ENCODE measurements around the gene OST4. TPM values are rescaled to one million over a fixed set of nuclear protein-coding genes. Genes with fewer than 3 reads are reported as not detected.

OST4 gene
- polyA plus RNA-seq, 1 donor (not counting 4 experiments of a cell fraction or from before 2014, with no cell fraction given): 393 TPM

- Histone ChIP-seq H4K20me1 (ENCODE audit: control insufficient read depth, extremely low read depth, insufficient read depth, low read length) (peaks cover 4% of the 10 kb centered on the region), H3K4me1 (ENCODE audit: control insufficient read depth, extremely low read depth, insufficient read depth, low read length) (peaks cover 4% of the 10 kb centered on the region), H3K9me3 (ENCODE audit: control insufficient read depth, low read depth, low read length) (no peaks in the 10 kb centered on the region), H2AFZ (ENCODE audit: control insufficient read depth, low read length) (no peak overlapping the region), H3K79me2 (ENCODE audit: control insufficient read depth, insufficient read depth, low read length) (no peaks in the 10 kb centered on the region), H3K27ac (ENCODE audit: control insufficient read depth, insufficient read depth, low read length) (no peak overlapping the region), H3K4me3 (ENCODE audit: control insufficient read depth in 2 of 3, extremely low read depth in 1 of 3, insufficient read depth in 2 of 3, low read depth in 1 of 3, low read length in 3 of 3) (no peak overlapping the region), H3K9ac (ENCODE audit: control insufficient read depth, extremely low read depth, insufficient read depth, low read length) (no peak overlapping the region), H3K4me2 (ENCODE audit: control insufficient read depth, extremely low read depth, insufficient read depth, low read depth, low read length) (no peak overlapping the region), H3K9me1 (ENCODE audit: control insufficient read depth, extremely low read depth, insufficient read depth, low read length) (no peaks in the 10 kb centered on the region), H3K36me3 (ENCODE audit: control insufficient read depth in 2 of 2, extremely low read depth in 1 of 2, insufficient read depth in 2 of 2, low read length in 2 of 2) (no peaks in the 10 kb centered on the region), H3K27me3 (ENCODE audit: control insufficient read depth, extremely low read depth, insufficient read depth, low read length) (no peaks in the 10 kb centered on the region)
- dilution Hi-C loops (cut with MboI; ENCODE audit: extremely low pct_ligation_motif_present, low sequenced_read_pairs): no loop called here
- FAIRE-seq (no peak), DNase-seq (ENCODE audit: low read depth, low spot score) (no peak)
- TF ChIP-seq EZH2 (IDR thresholded peaks at IDR 0.05; ENCODE audit: low read length): no peak
- no peak for TF ChIP-seq CTCF (optimal IDR thresholded peaks at IDR 0.05 in 1 of 3, IDR thresholded peaks at IDR 0.05 in 1 of 3, conservative IDR thresholded peaks at IDR 0.05 in 1 of 3; ENCODE audit: extremely low read depth in 1 of 3, insufficient read depth in 2 of 3, low read length in 3 of 3)
These were observed 25.9 kb upstream of the OST4 start for GRCh38 chr2:27097341-27097740.

GRCh38 chr2:27096748-27097297 is 25.4 kb upstream of the OST4 start:
- Histone ChIP-seq H3K9me1 (ENCODE audit: control insufficient read depth, extremely low read depth, insufficient read depth, low read length) (no peaks in the 10 kb centered on the region), H3K27me3 (ENCODE audit: control insufficient read depth, extremely low read depth, insufficient read depth, low read length) (no peaks in the 10 kb centered on the region), H3K36me3 (ENCODE audit: control insufficient read depth in 2 of 2, extremely low read depth in 1 of 2, insufficient read depth in 2 of 2, low read length in 2 of 2) (no peaks in the 10 kb centered on the region), H3K79me2 (ENCODE audit: control insufficient read depth, insufficient read depth, low read length) (no peaks in the 10 kb centered on the region), H3K9me3 (ENCODE audit: control insufficient read depth, low read depth, low read length) (no peaks in the 10 kb centered on the region), H3K27ac (ENCODE audit: control insufficient read depth, insufficient read depth, low read length) (no peak overlapping the region), H3K9ac (ENCODE audit: control insufficient read depth, extremely low read depth, insufficient read depth, low read length) (no peak overlapping the region), H4K20me1 (ENCODE audit: control insufficient read depth, extremely low read depth, insufficient read depth, low read length) (peaks cover 4% of the 10 kb centered on the region), H3K4me1 (ENCODE audit: control insufficient read depth, extremely low read depth, insufficient read depth, low read length) (peaks cover 4% of the 10 kb centered on the region), H3K4me3 (ENCODE audit: control insufficient read depth in 2 of 3, extremely low read depth in 1 of 3, insufficient read depth in 2 of 3, low read depth in 1 of 3, low read length in 3 of 3) (no peak overlapping the region), H3K4me2 (ENCODE audit: control insufficient read depth, extremely low read depth, insufficient read depth, low read depth, low read length) (no peak overlapping the region), H2AFZ (ENCODE audit: control insufficient read depth, low read length) (no peak overlapping the region)
- DNase-seq (ENCODE audit: low read depth, low spot score): no peak
- no peak for FAIRE-seq
- dilution Hi-C loops (cut with MboI; ENCODE audit: extremely low pct_ligation_motif_present, low sequenced_read_pairs): no loop called here
- TF ChIP-seq CTCF (optimal IDR thresholded peaks at IDR 0.05 in 1 of 3, IDR thresholded peaks at IDR 0.05 in 1 of 3, conservative IDR thresholded peaks at IDR 0.05 in 1 of 3; ENCODE audit: extremely low read depth in 1 of 3, insufficient read depth in 2 of 3, low read length in 3 of 3): no peak
- TF ChIP-seq EZH2 (IDR thresholded peaks at IDR 0.05; ENCODE audit: low read length): no peak
